Esophagus muscularis mucosa (tissue), 4 donors: ENCODE measurements around the gene CCDC127. TPM values are rescaled to one million over a fixed set of nuclear protein-coding genes. Genes with fewer than 3 reads are reported as not detected.
"Not testable (repeated sequence)": the region's sequence is repeated elsewhere in the genome, so short reads cannot be mapped to it uniquely, and the experiment has no call there.

Source experiments
- DNase-seq: peaks from one replicate; pipeline ENCODE4 v3.0.0-alpha.2; 2017; ENCODE audit errors: extremely low spot score
- H3K27ac ChIP-seq, 4 donors: fragments of 200-600 bp; sonication (generic); replicated peaks in 1 of 4; 1 replicate in 3 of 4; 2 replicates in 1 of 4; pipeline ENCODE4 v1.5.1; 2016 to 2019; ENCODE audit warnings: mild to moderate bottlenecking in 1 of 4
- H3K27me3 ChIP-seq, 4 donors: fragments of 200-600 bp; sonication (generic); one replicate each; pipeline versions ENCODE4 v1.5.1 to v1.6.0; 2016 to 2019
- H3K36me3 ChIP-seq, 4 donors: fragments of 200-600 bp; sonication (generic); one replicate each; pipeline ENCODE4 v1.5.1; 2016 to 2019
- H3K4me1 ChIP-seq, 4 donors: fragments of 200-600 bp; sonication (generic); one replicate each; pipeline ENCODE4 v1.5.1; 2016 to 2019
- H3K4me3 ChIP-seq, 4 donors: fragments of 200-600 bp; sonication (generic); 1 replicate in 2 of 4; 2 replicates in 2 of 4; pipeline ENCODE4 v1.5.1; 2016 to 2019; ENCODE audit warnings: mild to moderate bottlenecking in 4 of 4, moderate library complexity in 1 of 4
- H3K9me3 ChIP-seq, 4 donors: fragments of 200-600 bp; sonication (generic); 1 replicate in 3 of 4; 2 replicates in 1 of 4; pipeline ENCODE4 v1.5.1; 2016 to 2019
- EP300 ChIP-seq: sonication (generic); formaldehyde crosslinking; IDR thresholded peaks from one replicate; pipeline ENCODE4 v1.6.1; 2017; ENCODE audit warnings: antibody characterized with exemption
- POLR2A ChIP-seq: fragments of 450-650 bp; IDR thresholded peaks from one replicate; pipeline ENCODE4 v1.6.1; 2017; ENCODE audit warnings: antibody characterized with exemption, moderate library complexity, mild to moderate bottlenecking, low read depth
- POLR2AphosphoS5 ChIP-seq, 2 donors: sonication (generic); formaldehyde crosslinking; IDR thresholded peaks; one replicate each; pipeline ENCODE4 v1.6.1; 2017; ENCODE audit warnings: antibody characterized with exemption in 2 of 2
- WGBS: methylation state at CpG from one replicate; pipeline ENCODE4 v1.1.5; 2018; 5-methylcytosine and 5-hydroxymethylcytosine counted together
- intact Hi-C: fragments of 100-400 bp; cut with DNase I; formaldehyde crosslinking; loops from one replicate; pipeline ENCODE4 v1.15.1; 2023
- total RNA-seq, 4 donors: library from RNA; depleted of rRNA; stranded (reverse); fragments of >200 nt; gene quantifications; one replicate each; pipeline versions ENCODE4 v1.1.0 to v1.2.1, GENCODE V29; 2016
- TF ChIP-seq, protein P1 (sequence below), 3 experiments: fragments of 200-600 bp in 2 of 3; fragments of 450-650 bp in 1 of 3; sonication (generic) in 2 of 3; IDR thresholded peaks; one replicate each; pipeline ENCODE4 v1.5.1; 2017 to 2019; ENCODE audit warnings: antibody characterized with exemption in 3 of 3, mild to moderate bottlenecking in 2 of 3, moderate library complexity in 1 of 3

CCDC127 gene
- total RNA-seq, 4 donors from 2014 or later: 5.8 to 11.9 (median 8.6) TPM

DNA sequence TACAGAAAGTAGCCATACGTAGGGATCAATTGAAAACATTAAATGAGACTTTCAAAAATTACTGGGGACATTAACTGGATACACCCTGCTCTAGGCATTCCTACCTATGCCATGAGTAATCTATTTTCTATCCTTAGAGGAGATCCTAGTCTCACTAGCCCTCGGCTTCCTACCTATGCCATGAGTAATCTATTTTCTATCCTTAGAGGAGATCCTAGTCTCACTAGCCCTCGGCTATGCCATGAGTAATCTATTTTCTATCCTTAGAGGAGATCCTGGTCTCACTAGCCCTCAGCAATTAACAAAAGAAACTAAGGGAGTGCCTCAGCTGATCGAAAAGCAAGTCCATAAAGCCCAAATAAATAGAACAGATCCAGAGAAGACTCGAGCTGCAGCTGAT lies 27.8 kb upstream of the CCDC127 start:
- H3K9me3 ChIP-seq, H3K27ac ChIP-seq, DNase-seq, intact Hi-C loops, H3K4me1 ChIP-seq, H3K27me3 ChIP-seq, H3K4me3 ChIP-seq: not testable (repeated sequence)
- H3K36me3 ChIP-seq: peaks cover 30 to 96% (median 82%) of the 10 kb centered on the region in 4 donors
- WGBS: 97% methylated on average over 5 of the region's 5 CpGs

DNA sequence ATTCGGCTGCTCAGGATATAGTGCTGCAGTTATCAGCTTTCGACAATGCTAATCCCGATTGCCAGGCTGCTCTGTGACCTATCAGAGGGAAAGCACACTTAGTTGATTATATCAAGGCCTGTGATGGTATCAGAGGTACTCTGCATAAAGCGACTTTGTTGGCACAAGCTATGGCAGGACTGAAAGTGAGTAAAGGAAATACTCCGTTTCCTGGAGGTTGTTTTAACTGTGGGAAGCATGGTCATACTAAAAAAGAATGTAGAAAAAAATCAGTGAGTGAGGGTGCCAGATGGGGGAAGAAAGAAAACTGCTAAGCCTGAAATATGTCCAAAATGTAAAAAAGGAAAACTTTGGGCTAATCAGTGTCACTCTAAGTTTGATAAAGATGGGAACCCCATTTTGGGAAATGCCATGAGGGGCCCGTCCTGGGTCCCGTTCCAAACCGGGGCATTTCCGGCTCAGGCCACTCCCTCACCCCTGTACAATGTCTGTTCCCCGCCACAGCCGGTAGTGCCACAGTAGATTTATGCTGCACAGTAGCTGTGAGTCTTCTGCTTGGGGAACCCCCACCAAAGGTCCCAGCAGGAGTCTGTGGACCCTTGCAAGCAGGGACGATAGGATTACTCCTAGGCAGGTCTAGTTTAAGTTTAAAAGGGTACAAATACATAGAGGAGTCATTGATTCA lies 25.9 kb upstream of the CCDC127 start:
- H3K27ac ChIP-seq, H3K4me1 ChIP-seq, DNase-seq, H3K27me3 ChIP-seq, intact Hi-C loops, H3K9me3 ChIP-seq, H3K4me3 ChIP-seq: not testable (repeated sequence)
- 82% methylated on average over 12 of the region's 12 CpGs for WGBS
- H3K36me3 ChIP-seq: peaks cover 38 to 96% (median 83%) of the 10 kb centered on the region in 4 donors

DNA sequence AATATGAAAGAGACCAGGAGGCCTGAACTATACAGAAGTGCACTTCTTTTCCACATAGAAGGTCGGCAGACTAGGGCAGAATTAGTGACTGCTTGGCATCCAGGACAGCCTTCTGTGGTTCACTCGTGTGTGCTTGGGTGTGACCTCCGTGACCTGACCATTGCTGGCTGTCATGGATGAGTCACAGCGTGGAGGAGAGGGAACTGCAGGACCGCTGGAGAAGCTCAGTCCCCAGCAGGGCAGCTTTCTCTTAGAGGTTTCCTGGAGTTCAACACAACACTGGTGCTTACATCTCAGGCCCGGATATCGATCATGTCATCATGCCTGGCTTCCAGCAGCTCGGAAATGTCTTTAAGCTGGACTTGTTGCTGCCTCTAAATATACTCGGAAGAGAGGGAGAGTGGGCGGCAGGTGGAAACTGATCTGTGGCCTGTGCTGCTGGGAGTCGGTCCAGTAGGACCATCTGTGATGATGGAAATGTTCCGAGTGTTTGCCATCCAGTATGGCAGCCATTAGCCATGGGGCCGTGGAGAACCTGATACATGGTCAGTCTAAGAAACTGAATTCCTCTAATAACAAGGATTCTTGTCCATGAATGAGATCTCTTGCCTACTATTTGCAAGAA lies 23.2 kb upstream of the CCDC127 start:
- H3K27me3 ChIP-seq, DNase-seq, intact Hi-C loops, H3K9me3 ChIP-seq, H3K4me3 ChIP-seq, H3K27ac ChIP-seq, H3K4me1 ChIP-seq: not testable (repeated sequence)
- peaks cover 36 to 95% (median 82%) of the 10 kb centered on the region in 4 donors for H3K36me3 ChIP-seq
- WGBS: 96% methylated on average over 9 of the region's 13 CpGs

DNA sequence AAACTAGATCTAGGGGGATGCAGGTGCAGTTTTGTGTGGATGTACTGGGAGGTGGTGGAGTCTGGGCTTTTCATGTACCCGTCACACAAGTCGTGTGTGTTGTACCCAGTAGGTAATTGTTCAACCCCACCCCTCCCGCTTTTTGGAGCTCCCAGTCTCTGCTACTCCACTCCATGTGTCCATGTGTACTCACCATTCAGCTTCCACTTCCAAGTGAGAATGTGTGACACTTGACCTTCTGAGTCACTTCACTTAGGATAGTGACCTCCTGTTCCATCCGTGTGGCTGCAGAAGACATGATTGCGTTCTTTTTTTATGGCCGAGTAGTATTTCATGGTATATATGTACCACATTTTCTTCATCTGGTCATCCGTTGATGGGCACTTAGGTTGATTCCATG lies 22.6 kb upstream of the CCDC127 start:
- H3K36me3 ChIP-seq: peaks cover 36 to 95% (median 85%) of the 10 kb centered on the region in 4 donors
- H3K27me3 ChIP-seq, H3K27ac ChIP-seq, DNase-seq, H3K9me3 ChIP-seq, H3K4me3 ChIP-seq, H3K4me1 ChIP-seq, intact Hi-C loops: not testable (repeated sequence)
- 93% methylated on average over 7 of the region's 7 CpGs for WGBS

DNA sequence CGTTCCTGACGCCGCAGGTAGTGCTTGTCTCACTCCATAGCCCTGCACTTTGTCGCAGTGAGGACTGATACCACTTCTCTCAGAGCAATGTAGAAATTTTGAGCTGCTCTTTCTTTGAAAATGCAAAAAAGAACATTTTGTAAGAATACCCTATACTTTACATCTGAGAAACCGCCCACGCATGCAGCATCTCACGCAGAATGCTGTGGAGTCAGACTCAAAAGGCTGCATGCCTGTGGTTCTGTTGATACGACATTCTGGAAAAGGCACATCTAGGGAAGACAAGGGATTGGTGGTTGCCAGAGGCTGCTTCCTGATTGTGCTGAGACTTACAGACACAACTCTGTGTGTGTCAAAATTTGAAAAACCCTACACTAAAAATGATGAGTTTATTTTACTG lies 20.0 kb upstream of the CCDC127 start:
- H3K9me3 ChIP-seq, H3K27me3 ChIP-seq, intact Hi-C loops, H3K27ac ChIP-seq, H3K4me3 ChIP-seq, H3K4me1 ChIP-seq, DNase-seq: not testable (repeated sequence)
- 94% methylated on average over 8 of the region's 8 CpGs for WGBS
- peaks cover 57 to 97% (median 91%) of the 10 kb centered on the region in 4 donors for H3K36me3 ChIP-seq

DNA sequence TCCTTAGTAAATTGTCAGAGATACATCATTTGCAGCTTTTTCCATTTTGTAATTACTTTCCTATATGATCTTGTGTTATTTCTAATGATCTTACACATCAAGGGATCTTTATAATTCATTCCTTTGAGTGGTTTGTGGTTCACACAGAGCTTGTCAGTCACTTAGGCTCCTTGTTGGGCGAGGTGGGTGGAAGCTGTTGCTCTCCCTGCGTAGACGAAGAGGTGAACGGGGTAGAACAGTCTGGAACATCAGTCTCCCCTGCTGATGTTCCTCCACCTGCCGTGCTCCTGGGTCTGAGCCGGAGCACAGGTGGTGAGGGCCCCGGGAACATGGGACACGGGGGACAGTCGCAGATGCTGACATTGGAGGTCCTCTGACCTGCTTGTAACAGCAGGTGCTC lies 17.6 kb upstream of the CCDC127 start:
- DNase-seq, H3K4me3 ChIP-seq, intact Hi-C loops, H3K9me3 ChIP-seq, H3K4me1 ChIP-seq, H3K27me3 ChIP-seq, H3K27ac ChIP-seq: not testable (repeated sequence)
- WGBS: 94% methylated on average over 9 of the region's 9 CpGs
- H3K36me3 ChIP-seq: peaks cover 65 to 97% (median 90%) of the 10 kb centered on the region in 4 donors

DNA sequence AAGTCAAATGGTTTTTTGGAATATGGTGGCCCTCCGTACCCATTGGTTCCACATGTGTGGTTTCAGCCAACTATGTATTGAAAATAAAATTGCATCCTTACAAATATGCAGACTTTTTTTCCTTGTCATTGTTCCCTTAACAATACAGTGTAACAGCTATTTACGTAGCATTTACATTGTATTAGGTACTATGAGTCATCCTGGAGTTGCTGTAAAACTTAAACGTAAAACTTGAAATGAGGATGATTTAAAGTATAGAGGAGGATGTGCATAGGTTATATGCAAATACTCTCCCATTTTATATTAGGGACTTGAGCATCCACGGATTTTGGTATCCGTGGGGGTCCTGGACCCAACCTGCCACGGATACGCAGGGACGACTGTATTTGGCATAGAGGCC lies 16.5 kb upstream of the CCDC127 start:
- Histone ChIP-seq H3K9me3 (no peaks in the 10 kb centered on the region), H3K27me3 (no peaks in the 10 kb centered on the region), H3K4me3 (no peak overlapping the region), H3K4me1 (no peaks in the 10 kb centered on the region), H3K27ac (no peak overlapping the region), H3K36me3 (peaks cover 59 to 97% (median 90%) of the 10 kb centered on the region in 4 donors)
- 93% methylated on average over 8 of the region's 8 CpGs for WGBS
- DNase-seq: no peak
- TF ChIP-seq POLR2AphosphoS5 (IDR thresholded peaks at IDR 0.05) (no peak), EP300 (no peak), POLR2A (no peak)
- TF ChIP-seq, protein P1, sequence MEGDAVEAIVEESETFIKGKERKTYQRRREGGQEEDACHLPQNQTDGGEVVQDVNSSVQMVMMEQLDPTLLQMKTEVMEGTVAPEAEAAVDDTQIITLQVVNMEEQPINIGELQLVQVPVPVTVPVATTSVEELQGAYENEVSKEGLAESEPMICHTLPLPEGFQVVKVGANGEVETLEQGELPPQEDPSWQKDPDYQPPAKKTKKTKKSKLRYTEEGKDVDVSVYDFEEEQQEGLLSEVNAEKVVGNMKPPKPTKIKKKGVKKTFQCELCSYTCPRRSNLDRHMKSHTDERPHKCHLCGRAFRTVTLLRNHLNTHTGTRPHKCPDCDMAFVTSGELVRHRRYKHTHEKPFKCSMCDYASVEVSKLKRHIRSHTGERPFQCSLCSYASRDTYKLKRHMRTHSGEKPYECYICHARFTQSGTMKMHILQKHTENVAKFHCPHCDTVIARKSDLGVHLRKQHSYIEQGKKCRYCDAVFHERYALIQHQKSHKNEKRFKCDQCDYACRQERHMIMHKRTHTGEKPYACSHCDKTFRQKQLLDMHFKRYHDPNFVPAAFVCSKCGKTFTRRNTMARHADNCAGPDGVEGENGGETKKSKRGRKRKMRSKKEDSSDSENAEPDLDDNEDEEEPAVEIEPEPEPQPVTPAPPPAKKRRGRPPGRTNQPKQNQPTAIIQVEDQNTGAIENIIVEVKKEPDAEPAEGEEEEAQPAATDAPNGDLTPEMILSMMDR (IDR thresholded peaks at IDR 0.05): no peak
- intact Hi-C loops: no loop called here

DNA sequence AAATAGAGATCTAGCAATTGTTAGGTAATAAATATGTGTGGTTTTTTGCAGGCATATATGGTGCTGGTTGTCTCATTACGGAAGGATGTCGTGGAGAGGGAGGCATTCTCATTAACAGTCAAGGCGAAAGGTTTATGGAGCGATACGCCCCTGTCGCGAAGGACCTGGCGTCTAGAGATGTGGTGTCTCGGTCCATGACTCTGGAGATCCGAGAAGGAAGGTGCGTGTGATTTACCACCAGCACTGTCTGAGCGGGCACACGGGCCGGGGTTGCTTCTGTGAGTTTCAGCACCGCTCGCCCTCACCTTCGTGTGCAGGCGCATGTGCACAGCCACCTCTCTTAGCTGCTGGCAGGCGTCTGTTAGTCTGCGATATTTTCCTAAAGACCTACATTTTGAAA lies 15.5 kb upstream of the CCDC127 start:
- peaks cover 66 to 97% (median 91%) of the 10 kb centered on the region in 4 donors for H3K36me3 ChIP-seq

More for the DNA sequence above, 15.5 kb upstream of the CCDC127 start:
- DNase-seq, H3K4me3 ChIP-seq, H3K27me3 ChIP-seq, intact Hi-C loops, H3K27ac ChIP-seq, H3K9me3 ChIP-seq, H3K4me1 ChIP-seq: not testable (repeated sequence)
- WGBS: 94% methylated on average over 20 of the region's 20 CpGs
